Caco-2 (cell line): ENCODE results near the gene PCDHGA6. TPM values are rescaled to one million over a fixed set of nuclear protein-coding genes. Genes with fewer than 3 reads are reported as not detected.

ENCODE experiments used
- BruUV-seq: library from RNA; stranded (reverse); fragments of 400-500 nt; replicated peaks from 2 replicates; lab custom pipeline; 2021; lab: Mats Ljungman, UMichigan
- CTCF ChIA-PET: fragments of 300-600 bp; sonication (Branson Sonifier 250); formaldehyde crosslinking; loops from one replicate; lab custom pipeline; 2022; ENCODE audit warnings: antibody characterized with exemption; lab: Charles Lee
- POLR2A ChIA-PET: fragments of 300-600 bp; sonication (Branson Sonifier 250); formaldehyde crosslinking; loops from one replicate; lab custom pipeline; 2022; ENCODE audit warnings: antibody characterized with exemption; lab: Charles Lee
- DNase-seq, 2 experiments: peaks; one replicate each; pipeline versions ENCODE4 v3.0.0 to v3.0.0-alpha.2; 2020 to 2022
- H3K27me3 ChIP-seq: replicated peaks from 2 replicates; pipeline ENCODE4 v1.6.0; 2011; ENCODE audit warnings: low read length; ENCODE audit not compliant: control insufficient read depth, insufficient read depth
- H3K36me3 ChIP-seq: 2 replicates; pipeline ENCODE4 v1.5.1; 2011; ENCODE audit warnings: low read length; ENCODE audit not compliant: control insufficient read depth, insufficient read depth
- H3K4me1 ChIP-seq: fragments of 250-450 bp; sonication (Bioruptor Pico); 2 replicates; pipeline ENCODE4 v1.5.1; 2020; ENCODE audit warnings: mild to moderate bottlenecking
- H3K4me3 ChIP-seq: 2 replicates; pipeline ENCODE4 v1.5.1; 2011; ENCODE audit warnings: low read depth, mild to moderate bottlenecking, control low read depth, low read length
- H3K9me3 ChIP-seq: fragments of 250-450 bp; sonication (Bioruptor Pico); 2 replicates; pipeline ENCODE4 v1.5.1; 2020; ENCODE audit warnings: mild to moderate bottlenecking, moderate library complexity
- H3K27ac Mint-ChIP-seq: one replicate; pipeline ENCODE4 v1.8.0; 2022; ENCODE audit warnings: mixed read lengths; ENCODE audit not compliant: unreplicated experiment
- H3K27me3 Mint-ChIP-seq: one replicate; pipeline ENCODE4 v1.8.0; 2022; ENCODE audit warnings: mixed read lengths; ENCODE audit not compliant: insufficient read depth, unreplicated experiment
- H3K36me3 Mint-ChIP-seq: one replicate; pipeline ENCODE4 v1.8.0; 2022; ENCODE audit warnings: mild to moderate bottlenecking, mixed read lengths; ENCODE audit not compliant: insufficient read depth, unreplicated experiment
- H3K4me1 Mint-ChIP-seq: one replicate; pipeline ENCODE4 v1.8.0; 2022; ENCODE audit warnings: low read depth, mixed read lengths; ENCODE audit not compliant: unreplicated experiment
- H3K4me3 Mint-ChIP-seq: one replicate; pipeline ENCODE4 v1.8.0; 2022; ENCODE audit warnings: mild to moderate bottlenecking, moderate library complexity, mixed read lengths; ENCODE audit not compliant: unreplicated experiment
- H3K9me3 Mint-ChIP-seq: one replicate; pipeline ENCODE4 v1.8.0; 2022; ENCODE audit warnings: mixed read lengths; ENCODE audit not compliant: unreplicated experiment
- intact Hi-C: fragments of 100-400 bp; cut with micrococcal nuclease; formaldehyde crosslinking; loops from one replicate; pipeline ENCODE4 v1.10.0; 2022; ENCODE audit not compliant: unreplicated experiment
- total RNA-seq: library from RNA; stranded (reverse); gene quantifications from 2 replicates; pipeline ENCODE4 v1.2.3, GENCODE V29; 2022
- TF ChIP-seq, protein P1 (sequence below), 2 experiments: fragments of 200-600 bp in 1 of 2; IDR thresholded peaks; 1 replicate in 1 of 2; 2 replicates in 1 of 2; pipeline versions ENCODE4 v1.5.1 to v1.8.0; 2011 to 2022; ENCODE audit warnings: antibody characterized with exemption in 1 of 2, control low read depth in 1 of 2, inconsistent platforms in 1 of 2, low read depth in 1 of 2, low read length in 1 of 2, mild to moderate bottlenecking in 1 of 2, moderate library complexity in 1 of 2; ENCODE audit not compliant: insufficient read depth in 1 of 2, severe bottlenecking in 1 of 2, unreplicated experiment in 1 of 2

Gene PCDHGA6
- total RNA-seq, 1 experiment from 2014 or later: 0.79 TPM

GRCh38 chr5:141356133-141356532, 17.6 kb upstream of the PCDHGA6 start:
- Mint-ChIP-seq H3K9me3 (peaks cover 10% of the 10 kb centered on the region), H3K27ac (no peak overlapping the region), H3K4me3 (no peak overlapping the region), H3K4me1 (no peaks in the 10 kb centered on the region), H3K27me3 (no peaks in the 10 kb centered on the region), H3K36me3 (no peaks in the 10 kb centered on the region)
- H3K27me3 ChIP-seq: no peaks in the 10 kb centered on the region
- intact Hi-C loops: no loop called here
- H3K4me3 ChIP-seq: no peak overlapping the region
- DNase-seq: no peak
- ChIA-PET CTCF (no interaction called here), POLR2A (no interaction called here)
- H3K4me1 ChIP-seq: no peaks in the 10 kb centered on the region
- no peaks in the 10 kb centered on the region; the same call in 1 of the 2 replicates for H3K9me3 ChIP-seq
- no TSS peak for BruUV-seq
- TF ChIP-seq, protein P1, sequence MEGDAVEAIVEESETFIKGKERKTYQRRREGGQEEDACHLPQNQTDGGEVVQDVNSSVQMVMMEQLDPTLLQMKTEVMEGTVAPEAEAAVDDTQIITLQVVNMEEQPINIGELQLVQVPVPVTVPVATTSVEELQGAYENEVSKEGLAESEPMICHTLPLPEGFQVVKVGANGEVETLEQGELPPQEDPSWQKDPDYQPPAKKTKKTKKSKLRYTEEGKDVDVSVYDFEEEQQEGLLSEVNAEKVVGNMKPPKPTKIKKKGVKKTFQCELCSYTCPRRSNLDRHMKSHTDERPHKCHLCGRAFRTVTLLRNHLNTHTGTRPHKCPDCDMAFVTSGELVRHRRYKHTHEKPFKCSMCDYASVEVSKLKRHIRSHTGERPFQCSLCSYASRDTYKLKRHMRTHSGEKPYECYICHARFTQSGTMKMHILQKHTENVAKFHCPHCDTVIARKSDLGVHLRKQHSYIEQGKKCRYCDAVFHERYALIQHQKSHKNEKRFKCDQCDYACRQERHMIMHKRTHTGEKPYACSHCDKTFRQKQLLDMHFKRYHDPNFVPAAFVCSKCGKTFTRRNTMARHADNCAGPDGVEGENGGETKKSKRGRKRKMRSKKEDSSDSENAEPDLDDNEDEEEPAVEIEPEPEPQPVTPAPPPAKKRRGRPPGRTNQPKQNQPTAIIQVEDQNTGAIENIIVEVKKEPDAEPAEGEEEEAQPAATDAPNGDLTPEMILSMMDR (IDR thresholded peaks at IDR 0.05; ENCODE audit: insufficient read depth in 1 of 2, low read depth in 1 of 2, low read length in 1 of 2, severe bottlenecking in 1 of 2, unreplicated experiment in 1 of 2): no peak
- H3K36me3 ChIP-seq: no peaks in the 10 kb centered on the region

- Mint-ChIP-seq H3K9me3 (peaks cover 10% of the 10 kb centered on the region), H3K4me3 (no peak overlapping the region), H3K27me3 (no peaks in the 10 kb centered on the region), H3K27ac (no peak overlapping the region), H3K36me3 (no peaks in the 10 kb centered on the region), H3K4me1 (no peaks in the 10 kb centered on the region)
- Histone ChIP-seq H3K36me3 (no peaks in the 10 kb centered on the region), H3K27me3 (no peaks in the 10 kb centered on the region), H3K4me1 (no peaks in the 10 kb centered on the region), H3K4me3 (no peak overlapping the region), H3K9me3 (no peaks in the 10 kb centered on the region; the same call in 1 of the 2 replicates)
- TF ChIP-seq, protein P1 (IDR thresholded peaks at IDR 0.05; ENCODE audit: insufficient read depth in 1 of 2, low read depth in 1 of 2, low read length in 1 of 2, severe bottlenecking in 1 of 2, unreplicated experiment in 1 of 2): no peak
- BruUV-seq: no TSS peak
- no peak for DNase-seq
- intact Hi-C loops: no loop called here
- ChIA-PET CTCF (no interaction called here), POLR2A (no interaction called here)
Observed at GRCh38 chr5:141356950-141357349, 16.7 kb upstream of the PCDHGA6 start.

GRCh38 chr5:141359790-141360426, 13.8 kb upstream of the PCDHGA6 start, which contains the start of gene PCDHGB2:
PCDHGB2 (plus strand) TSS chr5:141359994; CDS start chr5:141360136, 142 bp downstream.
- Mint-ChIP-seq H3K27me3 (no peaks in the 10 kb centered on the region), H3K4me1 (no peaks in the 10 kb centered on the region), H3K9me3 (peaks cover 21% of the 10 kb centered on the region), H3K36me3 (no peaks in the 10 kb centered on the region), H3K4me3 (peak within 1 kb of the TSS; percentile 36), H3K27ac (peak within 1 kb of the TSS; percentile 31)
- TF ChIP-seq, protein P1 (IDR thresholded peaks at IDR 0.05; ENCODE audit: insufficient read depth in 1 of 2, low read depth in 1 of 2, low read length in 1 of 2, severe bottlenecking in 1 of 2, unreplicated experiment in 1 of 2): peak; percentile 40 to 47
- CTCF ChIA-PET: no interaction called here
- Histone ChIP-seq H3K9me3 (no peaks in the 10 kb centered on the region; the same call in 1 of the 2 replicates), H3K36me3 (no peaks in the 10 kb centered on the region), H3K4me3 (no peak within 1 kb of the TSS), H3K4me1 (no peaks in the 10 kb centered on the region), H3K27me3 (no peaks in the 10 kb centered on the region)
- POLR2A ChIA-PET: no interaction called here
- TSS peak; percentile 44 for BruUV-seq
- intact Hi-C loops: loop anchor here (1.0 to 2.0 kb wide), 3 partner anchors 33 to 205 kb away; no protein-coding TSS in a partner anchor
- peak in 1 of 2 experiments; percentile 15 for DNase-seq
